HG02884 (cell line): ENCODE results near the gene CDK6.

Experiments
- ATAC-seq: cut with Tn5 transposase; IDR thresholded peaks from one replicate; pipeline ENCODE4 v1.9.1; 2021; ENCODE audit warnings: mild to moderate bottlenecking, moderate library complexity; ENCODE audit not compliant: unreplicated experiment

The CDK6 gene

GRCh38 chr7:92685136-92686042, 151.0 kb downstream of the CDK6 start:
- ATAC-seq = no peak

DNA sequence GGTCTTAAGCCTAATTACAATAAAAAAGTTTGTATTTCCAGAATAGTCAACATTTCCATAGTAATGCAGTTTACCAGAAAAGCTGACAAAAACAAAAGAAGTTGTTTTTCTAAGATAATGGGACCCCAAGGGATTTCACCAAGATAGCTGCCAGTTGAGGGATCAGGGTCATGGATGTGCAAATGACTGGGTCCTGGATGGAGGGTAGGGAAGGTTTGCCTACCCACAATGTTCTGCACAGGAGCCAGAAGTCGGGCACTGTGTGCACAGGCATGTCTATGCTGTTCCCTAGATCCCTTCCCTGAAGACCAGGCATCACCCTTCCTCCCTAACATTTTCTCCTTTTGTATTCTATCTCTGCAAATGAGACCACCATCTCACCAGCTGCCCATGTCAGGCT, 152.1 kb downstream of the CDK6 start:
- ATAC-seq = no peak

GRCh38 chr7:92682903-92683539, 153.4 kb downstream of the CDK6 start:
- no peak for ATAC-seq

DNA sequence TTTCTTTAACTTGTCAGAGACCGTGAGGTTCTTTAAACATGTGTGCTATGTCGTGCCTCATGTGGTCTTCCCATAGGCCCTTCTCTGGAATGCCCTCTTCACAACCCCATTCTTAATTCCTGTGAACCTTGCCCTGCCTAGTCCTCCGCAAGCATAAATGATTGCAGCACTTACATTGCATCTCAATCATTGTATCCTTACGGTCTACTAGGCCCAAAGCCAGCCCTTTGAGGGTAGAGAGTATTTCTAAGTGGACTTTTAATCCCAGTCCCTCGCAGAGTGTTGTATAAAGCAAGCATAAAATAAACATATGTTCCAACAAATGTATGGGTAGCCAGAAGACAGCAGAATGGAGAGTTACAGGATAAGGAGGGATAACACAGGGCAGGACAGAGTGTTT, 154.0 kb downstream of the CDK6 start:
- ATAC-seq = no peak

- ATAC-seq = no peak
Observed at GRCh38 chr7:92681633-92682032, 154.7 kb downstream of the CDK6 start.

DNA sequence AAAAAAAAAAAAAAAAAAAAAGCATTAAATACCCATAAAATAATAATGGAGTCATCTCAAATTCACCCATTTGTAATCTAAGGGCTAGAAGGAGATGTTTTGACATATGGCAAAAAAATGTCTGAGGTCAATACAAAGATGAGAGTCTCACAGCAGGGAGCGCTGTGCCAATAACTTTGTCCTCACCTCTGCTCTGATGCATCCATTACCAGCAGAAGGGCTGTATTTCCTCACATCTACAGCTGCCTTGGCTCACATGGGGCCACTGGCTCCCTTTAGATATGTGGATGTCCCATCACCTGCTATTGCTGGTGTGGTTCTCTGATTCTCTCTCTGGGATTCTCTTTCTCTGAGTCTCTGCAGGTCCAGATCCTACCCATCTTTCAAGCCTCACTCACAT, 155.9 kb downstream of the CDK6 start:
- ATAC-seq = no peak

GRCh38 chr7:92678291-92678920, 158.0 kb downstream of the CDK6 start:
- no peak for ATAC-seq

- peak; percentile 69 for ATAC-seq
Observed at GRCh38 chr7:92674379-92674778, 162.0 kb downstream of the CDK6 start.

GRCh38 chr7:92671505-92672169, 164.7 kb downstream of the CDK6 start:
- ATAC-seq = no peak

GRCh38 chr7:92670204-92670851, 166.0 kb downstream of the CDK6 start:
- ATAC-seq = no peak

DNA sequence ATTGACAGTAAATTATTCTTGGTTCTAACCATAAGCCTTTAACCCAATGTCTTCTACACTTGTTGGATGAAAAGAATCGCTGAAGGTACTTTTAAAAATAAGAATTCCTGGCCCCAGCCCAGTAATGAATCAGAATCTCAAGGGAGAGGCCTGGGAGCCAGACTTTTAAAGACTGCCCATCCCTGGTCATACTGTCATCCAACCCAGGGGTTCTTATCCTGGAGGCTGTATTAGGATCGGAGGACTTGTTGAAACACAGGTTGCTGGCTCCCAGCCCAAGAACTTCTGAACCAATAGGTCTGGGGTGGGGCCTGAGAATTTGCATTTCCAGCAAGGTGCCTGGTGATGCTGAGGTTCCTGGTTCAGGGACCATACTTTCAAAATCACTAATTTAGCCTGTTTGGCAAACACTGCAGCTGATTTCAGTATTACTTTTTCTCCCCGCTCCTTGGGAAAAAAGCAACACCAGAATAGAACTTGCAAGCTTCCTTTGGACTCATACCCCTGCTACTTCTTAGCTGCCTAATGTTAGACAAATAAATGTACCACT, 166.7 kb downstream of the CDK6 start:
- no peak for ATAC-seq

- ATAC-seq = no peak
Observed at GRCh38 chr7:92668564-92668963, 167.8 kb downstream of the CDK6 start.

DNA sequence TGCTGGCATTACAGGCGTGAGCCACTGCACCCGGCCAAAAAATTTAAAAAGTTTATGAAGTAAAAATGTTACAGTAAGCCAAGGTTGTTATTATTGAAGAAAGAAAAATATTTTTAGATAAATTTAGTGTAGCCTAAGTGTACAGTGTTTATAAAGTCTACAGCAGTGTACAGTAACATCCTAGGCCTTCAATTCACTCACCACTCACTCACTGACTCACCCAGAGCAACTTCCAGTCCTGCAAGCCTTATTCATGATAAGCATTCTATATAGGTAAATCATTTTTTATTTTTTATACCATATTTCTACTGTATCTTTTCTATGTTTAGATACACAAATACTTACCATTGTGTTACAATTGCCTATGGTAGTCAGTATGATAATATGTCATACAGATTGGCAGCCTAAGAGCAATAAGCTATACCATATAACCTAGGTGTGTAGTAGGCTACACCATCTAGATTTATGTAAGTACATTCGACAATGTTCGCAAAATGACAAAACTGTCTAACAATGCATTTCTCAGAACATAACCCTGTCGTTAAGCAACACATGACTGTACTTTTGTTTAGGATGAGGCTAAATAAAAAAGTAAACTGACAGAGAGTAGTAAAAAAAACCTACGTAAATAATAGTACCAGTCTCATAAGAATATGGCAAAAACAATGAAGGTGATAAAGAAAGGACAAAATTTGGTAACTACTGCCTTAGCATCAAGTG, 168.4 kb downstream of the CDK6 start:
- ATAC-seq = no peak

GRCh38 chr7:92665926-92666325, 170.4 kb downstream of the CDK6 start:
- no peak for ATAC-seq

- ATAC-seq = no peak
Observed at GRCh38 chr7:92661651-92662050, 174.7 kb downstream of the CDK6 start.

DNA sequence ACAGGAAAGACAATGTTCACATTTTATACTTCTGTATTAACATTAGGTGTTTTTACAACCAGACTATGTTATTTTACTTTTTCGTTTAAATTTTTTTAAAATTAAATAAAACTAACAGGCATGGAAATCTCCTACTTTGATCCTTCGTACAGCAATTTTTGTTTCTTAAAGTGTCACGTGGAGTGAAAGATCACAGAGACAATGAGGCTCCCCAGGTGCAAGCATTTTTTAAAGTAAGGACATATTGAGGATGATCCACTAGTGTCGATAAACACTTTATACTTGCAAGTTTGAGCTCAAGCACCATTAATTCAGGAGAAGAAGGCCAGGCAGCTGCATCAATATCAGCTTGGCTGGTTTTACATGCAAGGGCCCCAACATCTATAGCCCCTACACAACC, 177.7 kb downstream of the CDK6 start:
- ATAC-seq = no peak

GRCh38 chr7:92657391-92657790, 179.0 kb downstream of the CDK6 start:
- ATAC-seq = no peak

DNA sequence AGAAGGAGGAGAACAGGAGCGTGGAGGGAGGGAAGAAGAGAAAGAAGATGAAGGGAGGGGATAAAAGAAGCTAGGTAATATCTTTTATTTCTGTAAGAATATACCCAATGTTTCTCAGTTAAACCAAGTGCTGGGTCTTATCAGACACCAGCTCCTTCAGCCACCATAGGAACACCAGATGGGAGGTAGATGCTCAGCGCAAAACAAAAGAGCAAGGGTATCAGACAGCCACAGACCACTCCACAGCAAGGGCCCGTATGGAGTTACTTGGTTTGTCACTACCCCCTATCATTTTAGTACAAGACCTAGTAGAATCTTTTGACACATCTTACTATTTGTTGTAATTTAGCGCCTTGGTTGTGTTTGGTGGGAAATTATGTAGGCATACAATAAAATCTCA, 180.3 kb downstream of the CDK6 start:
- no peak for ATAC-seq

- no peak for ATAC-seq
Observed at GRCh38 chr7:92655346-92655884, 181.0 kb downstream of the CDK6 start.

GRCh38 chr7:92653136-92653535, 183.2 kb downstream of the CDK6 start:
- no peak for ATAC-seq
